Measurements from ENCODE around the gene MAD1L1. TPM values are rescaled to one million over a fixed set of nuclear protein-coding genes. Genes with fewer than 3 reads are reported as not detected.
A peak's percentile ranks its signal among the peaks of the same experiment; 100 is the strongest.

MAD1L1 gene
- total RNA-seq, 3 donors from 2014 or later, result 25.3 to 31.2 (median 26.2) TPM

DNA sequence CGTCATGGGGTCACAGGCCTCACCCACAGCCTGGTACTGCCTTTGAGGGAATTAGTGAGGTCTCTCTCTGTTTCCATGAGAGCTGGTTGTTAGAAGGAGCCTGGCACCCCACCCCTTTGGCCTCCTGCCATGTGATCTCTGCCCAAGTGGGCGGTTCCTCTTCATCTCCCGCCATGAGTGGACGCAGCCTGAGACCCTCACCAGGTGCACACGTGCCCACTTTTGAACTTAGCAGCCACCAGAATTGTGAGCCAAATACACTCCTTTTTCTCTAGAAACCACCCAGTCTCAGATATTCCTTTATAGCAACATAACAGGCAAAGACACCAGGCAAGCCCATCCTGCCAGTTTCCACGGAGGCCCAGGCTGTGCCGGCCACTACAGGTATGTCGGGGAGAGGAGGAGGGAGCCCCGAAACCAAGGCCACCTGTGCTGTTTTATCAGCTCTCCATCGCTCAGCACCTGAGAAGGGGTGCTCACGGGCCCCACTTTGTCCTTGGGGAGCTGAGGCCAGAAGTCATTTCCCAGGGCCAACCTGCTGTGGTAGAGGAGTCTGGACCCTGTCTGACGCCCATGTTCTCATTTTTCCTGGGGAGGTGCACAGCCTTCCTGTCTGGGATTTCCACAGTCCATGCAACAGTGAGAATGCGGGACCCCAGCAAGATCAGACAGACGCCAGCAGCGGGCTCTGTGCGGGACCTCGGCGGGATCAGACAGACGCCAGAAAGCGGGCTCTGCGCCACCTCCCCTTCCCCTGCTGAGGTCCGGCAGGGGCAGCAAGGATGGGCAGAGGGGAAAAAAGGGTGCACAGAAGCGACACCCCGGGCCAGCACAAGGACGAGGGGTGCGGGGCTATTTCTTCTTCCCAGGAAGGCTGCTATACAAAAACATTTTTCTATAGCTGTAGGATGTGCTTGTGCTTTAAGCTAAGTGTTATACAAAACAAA is 342.2 kb downstream of the MAD1L1 start:
- H3K9me3 ChIP-seq, result no peaks in the 10 kb centered on the region
- H3K36me3 ChIP-seq (ENCODE audit: low read depth), result no peaks in the 10 kb centered on the region
- H3K4me3 ChIP-seq, result no peak overlapping the region
- peak in 1 of 3 donors; percentile 42 for DNase-seq
- H3K4me1 ChIP-seq (ENCODE audit: low read depth), result no peaks in the 10 kb centered on the region
- ATAC-seq, result no peak
- intact Hi-C loops (cut with DNase I, micrococcal nuclease), result no loop called here
- no peak for TF ChIP-seq CTCF (IDR thresholded peaks at IDR 0.05)

DNA sequence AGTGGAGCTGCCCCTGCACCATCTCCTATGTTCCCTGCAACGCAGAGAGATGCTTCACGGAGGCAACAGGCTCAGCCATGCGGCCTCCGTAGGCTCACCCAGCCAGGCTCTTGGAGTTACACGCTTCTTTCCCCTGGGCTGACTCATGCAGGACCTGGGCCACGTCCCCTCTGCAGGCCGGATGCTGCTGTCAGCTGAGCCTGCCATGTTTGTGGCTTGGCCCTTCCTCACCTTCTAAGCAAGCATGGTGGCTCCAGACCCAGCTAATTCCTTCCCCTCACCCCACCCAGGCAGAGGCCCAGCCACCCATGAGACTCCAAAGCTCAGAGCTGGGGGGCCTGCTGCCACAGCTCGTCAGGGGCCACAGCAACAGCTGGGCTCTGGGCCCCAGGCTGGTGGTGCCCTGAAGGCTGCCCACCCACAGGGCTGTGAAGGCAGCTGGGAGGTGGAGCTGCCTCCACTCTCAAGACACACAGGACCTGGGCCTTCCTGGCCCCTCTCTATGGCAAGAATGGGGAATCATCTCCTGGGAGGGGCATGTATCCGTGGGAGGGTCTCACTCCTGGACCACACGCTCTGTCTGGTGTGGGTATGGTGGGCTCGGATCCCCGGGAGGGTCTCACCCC is 343.1 kb downstream of the MAD1L1 start:
- intact Hi-C loops (cut with DNase I, micrococcal nuclease), result no loop called here
- Histone ChIP-seq H3K4me1 (ENCODE audit: low read depth) (no peaks in the 10 kb centered on the region), H3K36me3 (ENCODE audit: low read depth) (no peaks in the 10 kb centered on the region), H3K9me3 (no peaks in the 10 kb centered on the region), H3K4me3 (no peak overlapping the region)
- ATAC-seq (no peak), DNase-seq (no peak)
- TF ChIP-seq CTCF (IDR thresholded peaks at IDR 0.05), result no peak

GRCh38 chr7:1889091-1889490 is 343.7 kb downstream of the MAD1L1 start:
- Histone ChIP-seq H3K4me1 (ENCODE audit: low read depth) (no peaks in the 10 kb centered on the region), H3K4me3 (no peak overlapping the region), H3K9me3 (no peaks in the 10 kb centered on the region), H3K36me3 (ENCODE audit: low read depth) (no peaks in the 10 kb centered on the region)
- intact Hi-C loops (cut with DNase I, micrococcal nuclease), result no loop called here
- ATAC-seq (no peak), DNase-seq (no peak)
- no peak for TF ChIP-seq CTCF (IDR thresholded peaks at IDR 0.05)

DNA sequence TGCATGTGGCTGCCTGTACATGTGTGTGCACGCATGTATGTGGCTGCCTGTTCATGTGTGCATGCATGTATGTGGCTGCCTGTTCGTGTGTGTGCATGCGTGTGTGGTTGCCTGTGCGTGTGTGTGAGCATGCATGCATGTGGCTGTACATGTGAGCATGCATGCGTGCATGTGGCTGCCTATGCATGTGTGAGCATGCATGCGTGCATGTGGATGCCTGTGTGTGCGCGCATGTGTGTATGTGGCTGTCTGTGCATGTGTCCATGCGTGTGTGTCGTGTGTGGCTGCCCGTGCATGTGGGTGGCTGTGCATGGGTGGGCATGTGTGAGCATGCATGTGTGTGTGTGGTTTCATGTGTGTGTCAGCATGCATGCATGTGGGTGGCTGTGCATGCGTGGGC is 344.3 kb downstream of the MAD1L1 start:
- Histone ChIP-seq H3K36me3 (ENCODE audit: low read depth) (no peaks in the 10 kb centered on the region), H3K4me1 (ENCODE audit: low read depth) (no peaks in the 10 kb centered on the region), H3K9me3 (no peaks in the 10 kb centered on the region), H3K4me3 (no peak overlapping the region)
- no peak for TF ChIP-seq CTCF (IDR thresholded peaks at IDR 0.05)
- DNase-seq, result no peak
- intact Hi-C loops (cut with DNase I, micrococcal nuclease), result no loop called here
- ATAC-seq, result no peak

DNA sequence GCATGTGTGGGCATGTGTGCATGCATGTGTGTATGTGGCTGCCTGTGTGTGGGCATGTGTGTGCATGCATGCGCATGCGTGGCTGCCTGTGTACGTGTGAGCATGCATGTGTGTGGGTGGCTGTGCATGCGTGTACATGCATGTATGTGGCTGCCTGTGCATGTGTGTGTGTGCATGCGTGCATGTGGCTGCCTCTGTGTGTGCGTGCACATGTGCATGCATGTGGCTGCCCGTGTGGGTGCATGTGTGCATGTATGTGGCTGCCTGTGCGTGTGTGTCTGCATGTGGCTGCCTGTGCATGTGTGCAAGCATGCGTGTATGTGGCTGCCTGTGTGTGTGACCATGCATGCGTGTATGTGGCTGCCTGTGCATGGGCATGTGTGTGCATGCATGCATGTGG is 345.5 kb downstream of the MAD1L1 start:
- no peak for TF ChIP-seq CTCF (IDR thresholded peaks at IDR 0.05)
- Histone ChIP-seq H3K36me3 (ENCODE audit: low read depth) (no peaks in the 10 kb centered on the region), H3K4me1 (ENCODE audit: low read depth) (no peaks in the 10 kb centered on the region), H3K9me3 (no peaks in the 10 kb centered on the region), H3K4me3 (no peak overlapping the region)
- no peak for DNase-seq
- no peak for ATAC-seq
- intact Hi-C loops (cut with DNase I, micrococcal nuclease), result no loop called here
